Brain microvascular endothelial cell (primary cell): ENCODE data around the gene PLCB1.

Source experiments
- DNase-seq: peaks from one replicate; pipeline ENCODE4 v3.0.0-alpha.2; 2020
- H3K27ac ChIP-seq: fragments of 250-450 bp; sonication (Bioruptor Pico); 2 replicates; pipeline ENCODE4 v1.5.1; 2020; ENCODE audit warnings: mild to moderate bottlenecking, moderate library complexity
- H3K27me3 ChIP-seq: fragments of 250-450 bp; sonication (Bioruptor Pico); replicated peaks from 2 replicates; pipeline ENCODE4 v1.5.1; 2020; ENCODE audit warnings: mild to moderate bottlenecking
- H3K36me3 ChIP-seq: fragments of 250-450 bp; sonication (Bioruptor Pico); replicated peaks from 2 replicates; pipeline ENCODE4 v1.5.1; 2020; ENCODE audit warnings: mild to moderate bottlenecking
- H3K4me3 ChIP-seq: 2 replicates; pipeline ENCODE4 v1.5.1; 2011; ENCODE audit warnings: low read depth, mild to moderate bottlenecking, control low read depth, low read length, moderate library complexity
- CTCF ChIP-seq: IDR thresholded peaks from 2 replicates; pipeline ENCODE4 v1.5.1; 2011; ENCODE audit warnings: low read depth, mild to moderate bottlenecking, moderate library complexity, low read length, control low read depth, inconsistent platforms; ENCODE audit errors: missing control alignments
- in situ Hi-C: cut with HindIII; loops from 2 replicates; pipeline ENCODE4 v1.10.0; 2017; ENCODE audit warnings: low sequenced_read_pairs, low pct_ligation_motif_present

PLCB1 gene

GRCh38 chr20:8366303-8366923, 234.3 kb downstream of the PLCB1 start:
- no peak for TF ChIP-seq CTCF
- no peaks in the 10 kb centered on the region for H3K36me3 ChIP-seq
- H3K27ac ChIP-seq = no peak overlapping the region
- in situ Hi-C loops = no loop called here
- H3K4me3 ChIP-seq = no peak overlapping the region
- DNase-seq = no peak
- no peaks in the 10 kb centered on the region for H3K27me3 ChIP-seq

- no peak for TF ChIP-seq CTCF
These were observed 235.6 kb downstream of the PLCB1 start for GRCh38 chr20:8367689-8368088.

GRCh38 chr20:8368670-8369069, 236.6 kb downstream of the PLCB1 start:
- H3K27me3 ChIP-seq = no peaks in the 10 kb centered on the region
- no peaks in the 10 kb centered on the region for H3K36me3 ChIP-seq
- DNase-seq = no peak
- H3K27ac ChIP-seq = no peak overlapping the region
- no peak overlapping the region for H3K4me3 ChIP-seq
- no peak for TF ChIP-seq CTCF
- in situ Hi-C loops = no loop called here

More at GRCh38 chr20:8367689-8368088, 235.6 kb downstream of the PLCB1 start:
- Histone ChIP-seq H3K4me3 (no peak overlapping the region), H3K27ac (no peak overlapping the region), H3K27me3 (no peaks in the 10 kb centered on the region), H3K36me3 (no peaks in the 10 kb centered on the region)
- DNase-seq = no peak
- in situ Hi-C loops = no loop called here

- no peak for DNase-seq
- in situ Hi-C loops = no loop called here
- Histone ChIP-seq H3K4me3 (no peak overlapping the region), H3K27ac (no peak overlapping the region), H3K36me3 (no peaks in the 10 kb centered on the region), H3K27me3 (no peaks in the 10 kb centered on the region)
- no peak for TF ChIP-seq CTCF
These were observed 237.2 kb downstream of the PLCB1 start for GRCh38 chr20:8369311-8369710.

- Histone ChIP-seq H3K27me3 (no peaks in the 10 kb centered on the region), H3K27ac (no peak overlapping the region), H3K36me3 (no peaks in the 10 kb centered on the region), H3K4me3 (no peak overlapping the region)
- in situ Hi-C loops = no loop called here
- DNase-seq = no peak
- no peak for TF ChIP-seq CTCF
These were observed 238.7 kb downstream of the PLCB1 start for GRCh38 chr20:8370774-8371173.

- H3K36me3 ChIP-seq = no peaks in the 10 kb centered on the region
- in situ Hi-C loops = no loop called here
- no peak overlapping the region for H3K4me3 ChIP-seq
- no peaks in the 10 kb centered on the region for H3K27me3 ChIP-seq
- DNase-seq = no peak
- no peak for TF ChIP-seq CTCF
- no peak overlapping the region for H3K27ac ChIP-seq
These were observed 240.8 kb downstream of the PLCB1 start for GRCh38 chr20:8372824-8373380.
